Sigmoid colon (tissue), 4 donors: Measurements from ENCODE around the gene CASP2.

ENCODE experiments used
- CTCF ChIP-seq, 4 experiments: fragments of 450-650 bp in 3 of 4; fragments of 200-600 bp in 1 of 4; IDR thresholded peaks; one replicate each; pipeline ENCODE4 v1.5.1; 2016 to 2019; ENCODE audit warnings: antibody characterized with exemption in 4 of 4, mild to moderate bottlenecking in 3 of 4, moderate library complexity in 2 of 4
- EP300 ChIP-seq, 4 donors: sonication (generic); formaldehyde crosslinking; IDR thresholded peaks; one replicate each; pipeline ENCODE4 v1.6.1; 2017; ENCODE audit warnings: antibody characterized with exemption in 4 of 4
- POLR2A ChIP-seq, 2 donors: fragments of 450-650 bp; IDR thresholded peaks; one replicate each; pipeline ENCODE4 v1.6.1; 2016; ENCODE audit warnings: antibody characterized with exemption in 2 of 2, mild to moderate bottlenecking in 2 of 2, moderate library complexity in 2 of 2
- POLR2AphosphoS5 ChIP-seq, 4 donors: sonication (generic); formaldehyde crosslinking; IDR thresholded peaks; one replicate each; pipeline ENCODE4 v1.6.1; 2017; ENCODE audit warnings: antibody characterized with exemption in 4 of 4

- TF ChIP-seq CTCF (IDR thresholded peaks at IDR 0.05) = no peak
- no peak for TF ChIP-seq POLR2AphosphoS5 (IDR thresholded peaks at IDR 0.05)
- no peak for TF ChIP-seq POLR2A (IDR thresholded peaks at IDR 0.05)
- TF ChIP-seq EP300 (IDR thresholded peaks at IDR 0.05) = no peak
Observed at GRCh38 chr7:143250199-143250598, 38.0 kb upstream of the CASP2 start.
